ENCODE measurements around the gene DPRX. TPM values are rescaled to one million over a fixed set of nuclear protein-coding genes. Genes with fewer than 3 reads are reported as not detected.
"Not testable (repeated sequence)": the region's sequence is repeated elsewhere in the genome, so short reads cannot be mapped to it uniquely, and the experiment has no call there.

DPRX gene
- total RNA-seq, 4 donors from 2014 or later = not detected

DNA sequence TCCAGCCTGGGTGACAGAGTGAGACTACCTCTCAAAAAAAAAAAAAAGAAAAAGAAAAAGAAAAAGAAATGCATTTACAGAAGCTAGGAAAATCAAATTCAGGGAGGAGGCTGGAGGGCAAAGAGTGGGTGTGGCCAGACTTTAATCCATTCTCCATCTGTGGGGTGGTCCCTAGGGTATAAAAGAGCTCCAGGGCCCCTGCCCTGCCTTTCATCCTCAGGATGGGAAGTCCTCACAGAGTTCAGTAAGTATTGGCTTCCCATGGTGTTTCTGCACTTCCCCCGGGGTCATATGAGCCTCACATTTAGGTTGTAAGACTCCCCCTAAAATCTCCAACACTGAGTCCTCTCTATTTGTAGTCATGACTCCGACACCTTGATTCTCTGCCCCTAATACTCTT, 33.0 kb downstream of the DPRX start:
- DNase-seq (ENCODE audit: low spot score) = no peak
- ATAC-seq (ENCODE audit: low FRiP score) = no peak
- TF ChIP-seq, protein P1, sequence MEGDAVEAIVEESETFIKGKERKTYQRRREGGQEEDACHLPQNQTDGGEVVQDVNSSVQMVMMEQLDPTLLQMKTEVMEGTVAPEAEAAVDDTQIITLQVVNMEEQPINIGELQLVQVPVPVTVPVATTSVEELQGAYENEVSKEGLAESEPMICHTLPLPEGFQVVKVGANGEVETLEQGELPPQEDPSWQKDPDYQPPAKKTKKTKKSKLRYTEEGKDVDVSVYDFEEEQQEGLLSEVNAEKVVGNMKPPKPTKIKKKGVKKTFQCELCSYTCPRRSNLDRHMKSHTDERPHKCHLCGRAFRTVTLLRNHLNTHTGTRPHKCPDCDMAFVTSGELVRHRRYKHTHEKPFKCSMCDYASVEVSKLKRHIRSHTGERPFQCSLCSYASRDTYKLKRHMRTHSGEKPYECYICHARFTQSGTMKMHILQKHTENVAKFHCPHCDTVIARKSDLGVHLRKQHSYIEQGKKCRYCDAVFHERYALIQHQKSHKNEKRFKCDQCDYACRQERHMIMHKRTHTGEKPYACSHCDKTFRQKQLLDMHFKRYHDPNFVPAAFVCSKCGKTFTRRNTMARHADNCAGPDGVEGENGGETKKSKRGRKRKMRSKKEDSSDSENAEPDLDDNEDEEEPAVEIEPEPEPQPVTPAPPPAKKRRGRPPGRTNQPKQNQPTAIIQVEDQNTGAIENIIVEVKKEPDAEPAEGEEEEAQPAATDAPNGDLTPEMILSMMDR (IDR thresholded peaks at IDR 0.05) = no peak

- not testable (repeated sequence) for ATAC-seq (ENCODE audit: low FRiP score); DNase-seq (ENCODE audit: low spot score)
Observed at GRCh38 chr19:53666331-53666730, 34.5 kb downstream of the DPRX start.

GRCh38 chr19:53668804-53669203, 37.0 kb downstream of the DPRX start:
- not testable (repeated sequence) for DNase-seq (ENCODE audit: low spot score); ATAC-seq (ENCODE audit: low FRiP score)

- no peak for ATAC-seq (ENCODE audit: low FRiP score)
- TF ChIP-seq, protein P1 (IDR thresholded peaks at IDR 0.05) = no peak
- no peak for DNase-seq (ENCODE audit: low spot score)
Observed at GRCh38 chr19:53670345-53670744, 38.5 kb downstream of the DPRX start.

- TF ChIP-seq, protein P1 (IDR thresholded peaks at IDR 0.05) = no peak
- no peak for ATAC-seq (ENCODE audit: low FRiP score)
- DNase-seq (ENCODE audit: low spot score) = no peak
Observed at GRCh38 chr19:53671663-53672062, 39.9 kb downstream of the DPRX start.

Small RNA genes lying within 50 kb of the gene (small RNA-seq; reads per million reads assigned to genes)
- gene MIR1323 (not detected), gene MIR498 (not detected), gene MIR512-1 (not detected), gene MIR512-2 (not detected), gene MIR515-1 (not detected), gene MIR515-2 (not detected), gene MIR519C (not detected), gene MIR519E (not detected), gene MIR520E (not detected), gene RNU6-698P (not detected)

Other genes with a start within 250 kb of the DPRX start
- gene ZNF765, start 236.8 kb upstream of the DPRX start, total RNA-seq = 10 to 100 TPM in 2 of 4 donors, 1 to 10 TPM in 2; 8.5 to 19.4 (median 9.6) TPM
- 10 to 100 TPM; 10.4 to 16.8 (median 14.2) TPM for gene ZNF761, start 200.0 kb upstream of the DPRX start, total RNA-seq
- gene ZNF813, start 164.3 kb upstream of the DPRX start, total RNA-seq = 10 to 100 TPM in 1 of 4 donors, 1 to 10 TPM in 3; 2.5 to 11.0 (median 2.9) TPM
- 100 to 1,000 TPM in 1 of 4 donors, 10 to 100 TPM in 3; 29.9 to 415 (median 55.0) TPM for gene ZNF331, start 93.9 kb upstream of the DPRX start, total RNA-seq
- gene NLRP12, start 192.3 kb downstream of the DPRX start, total RNA-seq = 1 to 10 TPM in 3 of 4 donors, under 1 TPM in 1; 0.46 to 9.6 (median 1.6) TPM
- 100 to 1,000 TPM in 2 of 4 donors, 10 to 100 TPM in 2; 50.6 to 346 (median 97.8) TPM for gene MYADM, start 235.9 kb downstream of the DPRX start, total RNA-seq

All from omental fat pad (tissue), 4 donors.